Keratinocyte (primary cell): ENCODE results near the gene CPN2. TPM values are rescaled to one million over a fixed set of nuclear protein-coding genes. Genes with fewer than 3 reads are reported as not detected.

Experiments
- DNase-seq: peaks from one replicate; pipeline ENCODE4 v3.0.0-alpha.2; 2011; ENCODE audit warnings: low read depth, missing footprints, low spot score
- FAIRE-seq: peaks from 2 replicates; lab custom pipeline; 2011; peaks lifted over from hg19 to GRCh38; lab: Jason Lieb, UNC
- H2AFZ ChIP-seq: 2 replicates; pipeline ENCODE4 v1.6.0; 2012; ENCODE audit warnings: low read length, control low read depth, inconsistent platforms; ENCODE audit not compliant: control insufficient read depth
- H3K27ac ChIP-seq: 2 replicates; pipeline ENCODE4 v1.5.1; 2011; ENCODE audit warnings: low read length; ENCODE audit not compliant: control insufficient read depth, insufficient read depth
- H3K27me3 ChIP-seq: 3 replicates; pipeline ENCODE4 v1.6.0; 2011; ENCODE audit warnings: low read length; ENCODE audit not compliant: control insufficient read depth, insufficient read depth; ENCODE audit errors: extremely low read depth
- H3K36me3 ChIP-seq, 2 experiments: 2 replicates in 1 of 2; 3 replicates in 1 of 2; pipeline ENCODE4 v1.5.1; 2011; ENCODE audit warnings: low read length in 2 of 2, mild to moderate bottlenecking in 1 of 2; ENCODE audit not compliant: control insufficient read depth in 2 of 2, insufficient read depth in 2 of 2; ENCODE audit errors: extremely low read depth in 1 of 2
- H3K4me1 ChIP-seq: 3 replicates; pipeline ENCODE4 v1.5.1; 2011; ENCODE audit warnings: low read length; ENCODE audit not compliant: control insufficient read depth, insufficient read depth; ENCODE audit errors: extremely low read depth
- H3K4me2 ChIP-seq: 3 replicates; pipeline ENCODE4 v1.6.0; 2011; ENCODE audit warnings: low read depth, low read length; ENCODE audit not compliant: control insufficient read depth, insufficient read depth; ENCODE audit errors: extremely low read depth
- H3K4me3 ChIP-seq, 3 experiments: fragments of 200-600 bp in 1 of 3; sonication (generic) in 1 of 3; 2 replicates in 2 of 3; 3 replicates in 1 of 3; pipeline ENCODE4 v1.5.1; 2011 to 2016; ENCODE audit warnings: low read length in 3 of 3, mild to moderate bottlenecking in 3 of 3, control low read depth in 2 of 3, inconsistent platforms in 1 of 3, low read depth in 1 of 3, mixed read lengths in 1 of 3, mixed run types in 1 of 3, moderate library complexity in 1 of 3; ENCODE audit not compliant: control insufficient read depth in 2 of 3, insufficient read depth in 2 of 3; ENCODE audit errors: extremely low read depth in 1 of 3
- H3K79me2 ChIP-seq: 2 replicates; pipeline ENCODE4 v1.6.0; 2012; ENCODE audit warnings: low read length; ENCODE audit not compliant: control insufficient read depth, insufficient read depth
- H3K9ac ChIP-seq: 3 replicates; pipeline ENCODE4 v1.6.0; 2011; ENCODE audit warnings: low read length; ENCODE audit not compliant: control insufficient read depth, insufficient read depth; ENCODE audit errors: extremely low read depth
- H3K9me1 ChIP-seq: 3 replicates; pipeline ENCODE4 v1.6.0; 2011; ENCODE audit warnings: low read length; ENCODE audit not compliant: control insufficient read depth, insufficient read depth; ENCODE audit errors: extremely low read depth
- H3K9me3 ChIP-seq: 2 replicates; pipeline ENCODE4 v1.5.1; 2012; ENCODE audit warnings: low read depth, low read length; ENCODE audit not compliant: control insufficient read depth
- H4K20me1 ChIP-seq: 3 replicates; pipeline ENCODE4 v1.6.0; 2011; ENCODE audit warnings: low read length; ENCODE audit not compliant: control insufficient read depth, insufficient read depth; ENCODE audit errors: extremely low read depth
- EZH2 ChIP-seq: IDR thresholded peaks from one replicate; pipeline ENCODE4 v1.6.1; 2012; ENCODE audit warnings: inconsistent platforms, mild to moderate bottlenecking, low read length, moderate library complexity
- dilution Hi-C: fragments of 300-500 bp; cut with MboI; formaldehyde crosslinking; loops from one replicate; pipeline ENCODE4 v1.7.0; 2020; ENCODE audit warnings: low sequenced_read_pairs; ENCODE audit not compliant: extremely low pct_ligation_motif_present
- polyA plus RNA-seq, 5 experiments: library from polyadenylated mRNA; depleted of rRNA in 3 of 5; stranded (reverse) in 3 of 5; stranded (forward) in 1 of 5; unstranded in 1 of 5; fragments of >200 nt; gene quantifications; 1 replicate in 1 of 5; 2 replicates in 3 of 5; 3 replicates in 1 of 5; pipeline versions ENCODE4 v1.2.1 to v1.2.3, GENCODE V29; 2011 to 2012; ENCODE audit warnings: missing spikeins in 2 of 5, low read depth in 1 of 5, low replicate concordance in 1 of 5
- TF ChIP-seq, protein P1 (sequence below), 3 experiments: IDR thresholded peaks in 1 of 3; conservative IDR thresholded peaks in 1 of 3; optimal IDR thresholded peaks in 1 of 3; 2 replicates in 2 of 3; 3 replicates in 1 of 3; pipeline versions ENCODE3 to v1.5.1; 2011; ENCODE audit warnings: low read length in 3 of 3, mild to moderate bottlenecking in 3 of 3, moderate library complexity in 2 of 3, control low read depth in 1 of 3, inconsistent platforms in 1 of 3; ENCODE audit not compliant: insufficient read depth in 2 of 3; ENCODE audit errors: extremely low read depth in 1 of 3

Gene CPN2
- polyA plus RNA-seq, 1 donor (not counting 4 experiments of a cell fraction or from before 2014, with no cell fraction given), result not detected

DNA sequence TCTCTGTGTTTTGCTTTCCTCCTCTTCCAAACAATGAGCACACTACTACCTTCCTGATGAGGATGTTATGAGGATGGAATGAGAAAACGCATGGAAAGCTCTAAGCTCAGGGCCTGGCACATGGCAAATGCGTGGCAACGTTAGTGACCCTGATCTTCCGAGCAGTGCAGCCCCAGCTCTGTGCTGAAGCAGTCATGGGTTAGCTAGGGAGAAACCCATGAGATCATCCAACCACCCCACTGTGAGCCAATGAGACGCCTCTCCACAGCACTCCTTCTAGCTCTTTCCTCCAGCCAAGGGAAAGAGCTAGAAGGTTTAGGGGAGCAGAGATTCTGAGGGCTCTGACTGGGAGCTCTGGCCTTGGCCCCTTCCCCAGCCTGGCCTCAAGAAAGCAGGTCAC is 4.5 kb downstream of the CPN2 start:
- no peak overlapping the region for H3K9ac ChIP-seq
- no peak for TF ChIP-seq EZH2
- TF ChIP-seq, protein P1, sequence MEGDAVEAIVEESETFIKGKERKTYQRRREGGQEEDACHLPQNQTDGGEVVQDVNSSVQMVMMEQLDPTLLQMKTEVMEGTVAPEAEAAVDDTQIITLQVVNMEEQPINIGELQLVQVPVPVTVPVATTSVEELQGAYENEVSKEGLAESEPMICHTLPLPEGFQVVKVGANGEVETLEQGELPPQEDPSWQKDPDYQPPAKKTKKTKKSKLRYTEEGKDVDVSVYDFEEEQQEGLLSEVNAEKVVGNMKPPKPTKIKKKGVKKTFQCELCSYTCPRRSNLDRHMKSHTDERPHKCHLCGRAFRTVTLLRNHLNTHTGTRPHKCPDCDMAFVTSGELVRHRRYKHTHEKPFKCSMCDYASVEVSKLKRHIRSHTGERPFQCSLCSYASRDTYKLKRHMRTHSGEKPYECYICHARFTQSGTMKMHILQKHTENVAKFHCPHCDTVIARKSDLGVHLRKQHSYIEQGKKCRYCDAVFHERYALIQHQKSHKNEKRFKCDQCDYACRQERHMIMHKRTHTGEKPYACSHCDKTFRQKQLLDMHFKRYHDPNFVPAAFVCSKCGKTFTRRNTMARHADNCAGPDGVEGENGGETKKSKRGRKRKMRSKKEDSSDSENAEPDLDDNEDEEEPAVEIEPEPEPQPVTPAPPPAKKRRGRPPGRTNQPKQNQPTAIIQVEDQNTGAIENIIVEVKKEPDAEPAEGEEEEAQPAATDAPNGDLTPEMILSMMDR (optimal IDR thresholded peaks at IDR 0.05 in 1 of 3, IDR thresholded peaks at IDR 0.05 in 1 of 3, conservative IDR thresholded peaks at IDR 0.05 in 1 of 3; ENCODE audit: extremely low read depth in 1 of 3, insufficient read depth in 2 of 3, low read length in 3 of 3), result no peak
- FAIRE-seq (no peak), DNase-seq (no peak)
- H3K79me2 ChIP-seq, result no peaks in the 10 kb centered on the region
- no peak overlapping the region for H2AFZ ChIP-seq
- no peaks in the 10 kb centered on the region for H3K9me1 ChIP-seq
- H3K27me3 ChIP-seq, result peaks cover 12% of the 10 kb centered on the region
- no peaks in the 10 kb centered on the region for H4K20me1 ChIP-seq
- H3K4me3 ChIP-seq, result no peak overlapping the region
- H3K36me3 ChIP-seq, result no peaks in the 10 kb centered on the region
- no peaks in the 10 kb centered on the region for H3K9me3 ChIP-seq
- H3K27ac ChIP-seq, result no peak overlapping the region
- H3K4me1 ChIP-seq, result no peaks in the 10 kb centered on the region
- dilution Hi-C loops, result no loop called here
- H3K4me2 ChIP-seq, result no peak overlapping the region

DNA sequence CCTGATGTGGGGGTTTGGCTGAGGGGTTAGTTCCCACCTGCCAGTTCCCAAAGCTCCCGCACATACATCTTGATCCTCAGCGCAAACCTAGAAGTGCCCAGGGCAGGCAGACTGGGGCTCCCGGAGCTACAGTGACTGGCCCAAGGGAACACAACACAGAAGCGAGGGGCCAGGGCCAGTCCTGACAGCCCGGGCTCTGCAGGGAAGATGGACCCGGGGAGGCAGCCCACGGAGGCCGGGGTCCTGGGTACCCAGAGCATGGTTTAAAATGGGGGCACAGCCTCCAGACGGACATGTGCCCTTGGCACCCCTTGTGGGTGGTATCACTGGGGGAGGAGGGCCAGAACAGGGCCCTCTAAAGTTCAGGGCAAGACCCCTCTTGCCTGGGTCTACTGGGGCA is 5.1 kb downstream of the CPN2 start:
- no peaks in the 10 kb centered on the region for H3K9me3 ChIP-seq
- no peak for TF ChIP-seq EZH2
- TF ChIP-seq, protein P1 (optimal IDR thresholded peaks at IDR 0.05 in 1 of 3, IDR thresholded peaks at IDR 0.05 in 1 of 3, conservative IDR thresholded peaks at IDR 0.05 in 1 of 3; ENCODE audit: extremely low read depth in 1 of 3, insufficient read depth in 2 of 3, low read length in 3 of 3), result no peak
- H3K27me3 ChIP-seq, result peaks cover 12% of the 10 kb centered on the region
- no peak overlapping the region for H3K9ac ChIP-seq
- H3K4me2 ChIP-seq, result no peak overlapping the region
- no peak overlapping the region for H3K27ac ChIP-seq
- H3K79me2 ChIP-seq, result no peaks in the 10 kb centered on the region
- no peaks in the 10 kb centered on the region for H3K9me1 ChIP-seq
- H3K4me3 ChIP-seq, result no peak overlapping the region
- DNase-seq (no peak), FAIRE-seq (no peak)
- no peaks in the 10 kb centered on the region for H3K4me1 ChIP-seq
- no peaks in the 10 kb centered on the region for H4K20me1 ChIP-seq
- dilution Hi-C loops, result no loop called here
- no peak overlapping the region for H2AFZ ChIP-seq
- H3K36me3 ChIP-seq, result no peaks in the 10 kb centered on the region
